C4-2B (cell line): ENCODE results near the gene IGF2.

Source experiments
- CTCF ChIP-seq: fragments of 450-650 bp; conservative IDR thresholded peaks from 2 replicates; pipeline ENCODE4 v1.5.1; 2017; ENCODE audit warnings: mild to moderate bottlenecking
- ZFX ChIP-seq: fragments of 450-650 bp; IDR thresholded peaks from 2 replicates; pipeline ENCODE4 v1.6.1; 2017

GRCh38 chr11:2143477-2143798, 4.2 kb upstream of the IGF2 start:
- TF ChIP-seq CTCF: no peak
- no peak for TF ChIP-seq ZFX
